ENCODE measurements around the gene ORMDL2.

The ORMDL2 gene, protein sequence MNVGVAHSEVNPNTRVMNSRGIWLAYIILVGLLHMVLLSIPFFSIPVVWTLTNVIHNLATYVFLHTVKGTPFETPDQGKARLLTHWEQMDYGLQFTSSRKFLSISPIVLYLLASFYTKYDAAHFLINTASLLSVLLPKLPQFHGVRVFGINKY

DNA sequence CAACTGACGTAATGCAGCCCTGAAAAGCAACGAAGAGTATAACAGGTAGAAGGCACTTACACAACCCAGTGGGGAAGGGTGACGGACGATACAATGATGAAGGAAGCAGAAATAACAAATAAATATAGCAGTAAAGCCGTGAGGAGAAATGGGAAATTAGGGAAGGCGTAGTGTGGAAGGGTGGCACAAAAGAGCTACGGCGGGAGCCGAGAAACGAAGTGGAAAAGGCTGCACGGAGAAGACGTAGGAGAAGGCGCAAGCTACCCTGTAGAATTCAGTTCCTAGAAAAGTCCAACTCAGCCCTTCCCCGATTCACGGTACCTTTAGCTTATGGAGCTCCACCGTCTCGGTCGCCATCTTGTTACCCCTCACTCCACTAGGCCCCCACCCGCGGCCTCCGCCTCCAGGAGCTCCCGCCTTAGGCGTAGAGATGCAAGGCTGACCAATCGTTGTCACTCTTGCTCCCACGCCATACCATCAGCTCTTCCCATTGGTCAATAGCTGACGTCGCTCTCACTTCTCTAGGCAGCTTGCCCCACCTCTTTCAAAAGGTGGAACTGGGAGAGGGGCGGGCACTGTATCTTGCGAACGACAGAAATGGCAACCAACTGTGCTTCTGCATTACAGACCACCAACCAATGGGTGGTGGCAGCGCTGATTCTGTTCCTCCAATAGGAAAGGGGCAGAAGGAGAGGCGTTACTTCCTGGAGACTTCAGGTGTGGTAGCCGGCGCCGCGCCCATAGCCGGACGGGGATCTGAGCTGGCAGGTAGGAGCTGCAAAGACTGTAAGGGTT lies at the start of gene ORMDL2, which contains the start of gene SARNP:
TSS of gene ORMDL2 (plus strand) at position 697 of the 795 bp plus-strand sequence. CDS start 959 bp downstream, outside the sequence.
TSS of gene SARNP (minus strand) at position 380 of the 795 bp plus-strand sequence. CDS start at position 357, 23 bp downstream.
- peak within 1 kb of the TSS; percentile 90 for H3K4me3 ChIP-seq (replicated peaks; ENCODE audit: low read depth, low read length)
- TF ChIP-seq, protein P1, sequence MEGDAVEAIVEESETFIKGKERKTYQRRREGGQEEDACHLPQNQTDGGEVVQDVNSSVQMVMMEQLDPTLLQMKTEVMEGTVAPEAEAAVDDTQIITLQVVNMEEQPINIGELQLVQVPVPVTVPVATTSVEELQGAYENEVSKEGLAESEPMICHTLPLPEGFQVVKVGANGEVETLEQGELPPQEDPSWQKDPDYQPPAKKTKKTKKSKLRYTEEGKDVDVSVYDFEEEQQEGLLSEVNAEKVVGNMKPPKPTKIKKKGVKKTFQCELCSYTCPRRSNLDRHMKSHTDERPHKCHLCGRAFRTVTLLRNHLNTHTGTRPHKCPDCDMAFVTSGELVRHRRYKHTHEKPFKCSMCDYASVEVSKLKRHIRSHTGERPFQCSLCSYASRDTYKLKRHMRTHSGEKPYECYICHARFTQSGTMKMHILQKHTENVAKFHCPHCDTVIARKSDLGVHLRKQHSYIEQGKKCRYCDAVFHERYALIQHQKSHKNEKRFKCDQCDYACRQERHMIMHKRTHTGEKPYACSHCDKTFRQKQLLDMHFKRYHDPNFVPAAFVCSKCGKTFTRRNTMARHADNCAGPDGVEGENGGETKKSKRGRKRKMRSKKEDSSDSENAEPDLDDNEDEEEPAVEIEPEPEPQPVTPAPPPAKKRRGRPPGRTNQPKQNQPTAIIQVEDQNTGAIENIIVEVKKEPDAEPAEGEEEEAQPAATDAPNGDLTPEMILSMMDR (IDR thresholded peaks at IDR 0.05; ENCODE audit: low read length, missing control alignments): no peak
- peak; percentile 100 for DNase-seq (ENCODE audit: low read depth)

DNA sequence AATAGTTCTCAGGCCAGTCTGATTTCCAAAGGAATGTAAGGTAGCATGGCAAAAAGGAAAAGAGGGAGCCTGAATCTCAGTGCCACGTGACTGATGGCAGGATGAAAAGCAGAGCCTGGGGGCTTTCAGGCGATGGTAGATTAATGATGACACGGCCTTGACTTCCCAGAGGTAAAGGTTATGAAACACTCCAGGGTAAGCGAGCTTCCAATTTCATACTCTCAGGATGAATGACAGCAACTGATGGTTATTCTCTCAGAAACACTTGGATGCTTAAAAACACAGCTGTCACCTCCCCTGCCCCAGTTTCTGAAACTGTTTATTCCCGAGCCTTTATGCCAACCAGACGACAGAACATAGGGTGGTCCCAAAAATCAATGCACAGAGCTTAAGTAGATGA lies 46.1 kb upstream of the ORMDL2 start:
- no peak overlapping the region for H3K4me3 ChIP-seq (replicated peaks; ENCODE audit: low read depth, low read length)
- no peak for DNase-seq (ENCODE audit: low read depth)
- TF ChIP-seq, protein P1 (IDR thresholded peaks at IDR 0.05; ENCODE audit: low read length, missing control alignments): no peak

DNA sequence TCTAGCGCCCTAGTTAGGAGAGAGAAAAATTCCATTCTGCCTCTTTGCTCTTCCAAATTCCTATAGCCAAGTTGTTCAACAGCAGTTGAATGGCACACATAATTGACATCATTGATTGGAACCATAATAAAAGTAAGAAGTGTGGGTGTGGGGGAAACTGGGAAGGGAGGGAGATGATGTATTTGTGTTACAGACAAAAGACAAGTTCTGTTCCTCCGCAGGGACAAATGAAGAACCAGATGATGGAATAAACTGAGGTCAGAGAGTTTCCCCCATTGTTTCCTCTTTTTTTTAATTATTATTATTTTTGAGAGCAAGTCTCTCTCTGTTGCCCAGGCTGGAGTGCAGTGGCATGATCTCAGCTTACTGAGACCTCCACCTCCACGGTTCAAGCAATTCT lies 40.0 kb upstream of the ORMDL2 start:
- no peak for DNase-seq (ENCODE audit: low read depth)
- no peak overlapping the region for H3K4me3 ChIP-seq (replicated peaks; ENCODE audit: low read depth, low read length)
- TF ChIP-seq, protein P1 (IDR thresholded peaks at IDR 0.05; ENCODE audit: low read length, missing control alignments): no peak

DNA sequence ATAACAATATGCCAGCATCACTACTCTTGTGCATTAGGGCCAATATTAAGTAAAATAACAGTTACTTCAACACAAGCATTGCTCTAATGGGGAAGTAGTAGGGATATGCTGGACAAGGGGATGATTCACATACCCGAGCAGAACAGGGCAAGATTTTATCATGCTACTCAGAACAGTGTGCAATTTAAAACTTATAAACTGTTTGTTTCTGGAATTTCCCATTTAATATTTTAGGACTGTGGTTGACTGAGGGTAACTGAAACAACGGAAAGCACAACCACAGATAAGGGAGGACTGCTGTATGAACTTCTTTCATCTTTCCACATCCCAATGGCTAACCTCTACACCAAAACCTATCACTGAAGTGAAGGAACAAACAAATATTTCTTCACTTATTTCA lies 37.2 kb upstream of the ORMDL2 start:
- TF ChIP-seq, protein P1 (IDR thresholded peaks at IDR 0.05; ENCODE audit: low read length, missing control alignments): no peak
- DNase-seq (ENCODE audit: low read depth): peak; percentile 45
- H3K4me3 ChIP-seq (replicated peaks; ENCODE audit: low read depth, low read length): no peak overlapping the region

DNA sequence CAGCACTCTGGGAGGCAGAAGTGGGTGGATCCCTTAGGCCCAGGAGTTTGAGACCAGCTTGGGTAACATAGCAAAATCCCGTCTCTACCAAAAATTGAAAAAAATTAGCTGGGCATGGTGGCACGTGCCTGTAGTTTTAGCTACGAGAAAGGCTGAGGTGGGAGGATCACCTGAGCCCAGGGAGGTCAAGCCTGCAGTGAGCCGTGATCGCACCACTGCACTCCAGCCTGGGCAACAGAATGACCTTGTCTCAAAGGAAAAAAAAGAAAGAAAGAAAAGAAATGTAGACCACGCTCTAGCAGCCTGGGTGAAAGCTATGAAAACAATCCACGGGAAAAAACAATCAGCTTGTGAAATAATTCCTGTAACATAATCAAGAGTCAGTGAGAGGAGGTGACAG lies 29.3 kb upstream of the ORMDL2 start:
- no peak overlapping the region for H3K4me3 ChIP-seq (replicated peaks; ENCODE audit: low read depth, low read length)
- TF ChIP-seq, protein P1 (IDR thresholded peaks at IDR 0.05; ENCODE audit: low read length, missing control alignments): no peak
- no peak for DNase-seq (ENCODE audit: low read depth)

DNA sequence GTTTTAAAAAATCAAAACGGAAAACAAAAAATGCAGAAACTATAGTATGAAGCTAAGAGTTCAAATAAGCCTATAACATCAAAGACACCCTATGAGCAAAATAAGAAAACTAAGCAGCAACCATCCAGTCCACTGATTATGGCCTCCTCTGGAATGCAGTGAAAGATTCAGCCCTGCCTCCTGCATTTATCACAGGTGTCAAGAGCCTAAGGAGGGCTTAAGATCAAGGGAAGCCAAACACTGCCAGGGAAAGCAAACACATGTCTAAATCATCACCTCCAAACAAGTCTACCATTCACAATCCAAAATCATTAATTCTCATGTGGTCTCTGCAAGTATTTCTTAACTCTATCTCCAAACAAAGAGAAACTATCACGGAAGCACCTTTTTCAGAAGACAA lies 28.7 kb upstream of the ORMDL2 start:
- DNase-seq (ENCODE audit: low read depth): no peak
- no peak overlapping the region for H3K4me3 ChIP-seq (replicated peaks; ENCODE audit: low read depth, low read length)
- TF ChIP-seq, protein P1 (IDR thresholded peaks at IDR 0.05; ENCODE audit: low read length, missing control alignments): no peak

All from fibroblast of pulmonary artery (primary cell).